ENCODE results near the gene SLC25A19.

GRCh38 chr17:75289115-75289831, at the start of gene SLC25A19:
- no peak for TF ChIP-seq CTCF (IDR thresholded peaks at IDR 0.05)
- TF ChIP-seq ZFX (IDR thresholded peaks at IDR 0.05; ENCODE audit: borderline replicate concordance): no peak
